SK-N-SH treated with all-trans-retinoic acid at 6 μM for 48 hours (cell line): Measurements from ENCODE around the gene PTPRN2.

Experiments
- BACH2 ChIP-seq: fragments of 250-450 bp; sonication (Bioruptor Pico); IDR thresholded peaks from 2 replicates; pipeline ENCODE4 v1.9.0; 2021; ENCODE audit warnings: mild to moderate bottlenecking, borderline replicate concordance
- PPARA ChIP-seq: fragments of 250-450 bp; sonication (Bioruptor Pico); IDR thresholded peaks from 2 replicates; pipeline ENCODE4 v1.5.0; 2020; ENCODE audit warnings: mild to moderate bottlenecking, borderline replicate concordance
- SNAI2 ChIP-seq: fragments of 250-450 bp; sonication (Bioruptor Pico); IDR thresholded peaks from 2 replicates; pipeline ENCODE4 v1.5.0; 2020; ENCODE audit warnings: mild to moderate bottlenecking, moderate library complexity
- TSHZ2 ChIP-seq: fragments of 250-450 bp; sonication (Bioruptor Pico); IDR thresholded peaks from 2 replicates; pipeline ENCODE4 v1.5.0; 2020; ENCODE audit warnings: mild to moderate bottlenecking, moderate library complexity
- ZFP3 ChIP-seq: fragments of 250-450 bp; sonication (Bioruptor Pico); IDR thresholded peaks from 2 replicates; pipeline ENCODE4 v1.5.0; 2020; ENCODE audit warnings: mild to moderate bottlenecking, moderate library complexity
- TF ChIP-seq, protein P1 (sequence below): fragments of 250-450 bp; sonication (Bioruptor Pico); IDR thresholded peaks from 2 replicates; pipeline ENCODE4 v1.5.1; 2020; ENCODE audit warnings: low read depth, mild to moderate bottlenecking, moderate library complexity

GRCh38 chr7:157867685-157868305 lies 719.8 kb downstream of the PTPRN2 start:
- no peak for TF ChIP-seq ZFP3 (CRISPR knock-in tag)
- TF ChIP-seq PPARA (CRISPR knock-in tag): no peak
- TF ChIP-seq TSHZ2 (CRISPR knock-in tag): no peak
- no peak for TF ChIP-seq BACH2 (CRISPR knock-in tag)
- TF ChIP-seq SNAI2 (CRISPR knock-in tag): no peak
- TF ChIP-seq, protein P1, sequence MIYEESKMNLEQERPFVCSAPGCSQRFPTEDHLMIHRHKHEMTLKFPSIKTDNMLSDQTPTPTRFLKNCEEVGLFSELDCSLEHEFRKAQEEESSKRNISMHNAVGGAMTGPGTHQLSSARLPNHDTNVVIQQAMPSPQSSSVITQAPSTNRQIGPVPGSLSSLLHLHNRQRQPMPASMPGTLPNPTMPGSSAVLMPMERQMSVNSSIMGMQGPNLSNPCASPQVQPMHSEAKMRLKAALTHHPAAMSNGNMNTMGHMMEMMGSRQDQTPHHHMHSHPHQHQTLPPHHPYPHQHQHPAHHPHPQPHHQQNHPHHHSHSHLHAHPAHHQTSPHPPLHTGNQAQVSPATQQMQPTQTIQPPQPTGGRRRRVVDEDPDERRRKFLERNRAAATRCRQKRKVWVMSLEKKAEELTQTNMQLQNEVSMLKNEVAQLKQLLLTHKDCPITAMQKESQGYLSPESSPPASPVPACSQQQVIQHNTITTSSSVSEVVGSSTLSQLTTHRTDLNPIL (CRISPR knock-in tag): no peak
